Frontal cortex (tissue), 4 donors: ENCODE results near the gene TMEM179. TPM values are rescaled to one million over a fixed set of nuclear protein-coding genes. Genes with fewer than 3 reads are reported as not detected.
"Not testable (repeated sequence)": the region's sequence is repeated elsewhere in the genome, so short reads cannot be mapped to it uniquely, and the experiment has no call there.

ENCODE experiments used
- DNase-seq, 2 donors: peaks; one replicate each; pipeline ENCODE4 v3.0.0; 2012; ENCODE audit warnings: low spot score in 2 of 2
- FAIRE-seq: peaks from 2 replicates; lab custom pipeline; 2012; peaks lifted over from hg19 to GRCh38; lab: Jason Lieb, UNC
- total RNA-seq: library from RNA; depleted of rRNA; stranded (reverse); fragments of >200 nt; gene quantifications from one replicate; pipeline ENCODE4 v1.2.3, GENCODE V29; 2014
- donor health status: control.
- donor health status: control.
- donor health status: control.

TMEM179 gene
- total RNA-seq: 42.0 TPM

GRCh38 chr14:104604458-104605449 lies at the start of gene TMEM179:
TMEM179 (minus strand) TSS chr14:104604772; CDS start chr14:104604741, 31 bp downstream.
- FAIRE-seq: no peak
- peak; percentile 72 to 84 for DNase-seq

DNA sequence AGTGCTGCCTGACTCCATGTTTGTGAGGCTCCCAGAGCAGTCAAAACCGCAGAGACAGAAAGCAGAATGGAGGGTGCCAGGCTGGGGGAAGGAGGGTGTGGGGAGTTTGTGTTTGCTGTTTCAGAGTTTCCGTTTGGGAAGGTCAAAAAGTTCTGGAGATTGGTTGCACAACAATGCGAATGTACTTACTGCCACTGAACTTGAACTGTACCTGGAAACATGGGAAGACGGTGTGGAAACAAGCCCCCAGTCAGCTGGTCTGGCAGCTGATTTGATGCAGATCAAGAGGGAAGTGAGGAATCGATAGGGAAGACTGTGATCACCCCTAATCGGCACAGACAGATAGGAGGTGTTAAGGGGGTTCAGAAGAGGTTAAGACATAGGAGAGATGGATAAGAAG lies 49.5 kb upstream of the TMEM179 start:
- DNase-seq: no peak
- FAIRE-seq: no peak

DNA sequence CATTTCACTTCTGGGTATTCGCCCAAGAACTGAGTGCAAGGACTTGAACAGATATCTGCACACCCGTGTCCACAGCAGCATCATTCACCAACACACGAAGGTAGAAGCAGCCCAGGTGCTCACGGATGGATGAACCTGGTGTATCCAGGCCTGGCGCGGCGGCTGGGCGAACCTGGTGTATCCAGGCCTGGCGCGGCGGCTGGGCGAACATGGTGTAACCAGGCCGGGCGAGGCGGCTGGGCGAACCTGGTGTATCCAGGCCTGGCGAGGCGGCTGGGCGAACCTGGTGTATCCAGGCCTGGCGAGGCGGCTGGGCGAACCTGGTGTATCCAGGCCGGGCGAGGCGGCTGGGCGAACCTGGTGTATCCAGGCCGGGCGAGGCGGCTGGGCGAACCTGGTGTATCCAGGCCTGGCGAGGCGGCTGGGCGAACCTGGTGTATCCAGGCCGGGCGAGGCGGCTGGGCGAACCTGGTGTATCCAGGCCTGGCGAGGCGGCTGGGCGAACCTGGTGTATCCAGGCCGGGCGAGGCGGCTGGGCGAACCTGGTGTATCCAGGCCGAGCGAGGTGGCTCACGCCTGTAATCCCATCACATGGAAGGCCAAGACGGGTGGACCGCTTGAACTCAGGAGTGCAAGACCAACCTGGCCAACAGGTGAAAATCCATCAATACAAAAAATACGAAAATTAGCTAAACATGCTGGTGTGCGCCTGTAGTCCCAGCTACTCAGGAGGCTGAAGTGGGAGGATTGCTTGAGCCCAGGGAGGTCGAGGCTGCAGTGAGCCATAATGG lies 48.8 kb upstream of the TMEM179 start:
- not testable (repeated sequence) for DNase-seq, FAIRE-seq

GRCh38 chr14:104652386-104652785 lies 47.8 kb upstream of the TMEM179 start:
- FAIRE-seq (no peak), DNase-seq (no peak)

- no peak for DNase-seq
- no peak for FAIRE-seq
These were observed 47.3 kb upstream of the TMEM179 start for GRCh38 chr14:104651876-104652260.

DNA sequence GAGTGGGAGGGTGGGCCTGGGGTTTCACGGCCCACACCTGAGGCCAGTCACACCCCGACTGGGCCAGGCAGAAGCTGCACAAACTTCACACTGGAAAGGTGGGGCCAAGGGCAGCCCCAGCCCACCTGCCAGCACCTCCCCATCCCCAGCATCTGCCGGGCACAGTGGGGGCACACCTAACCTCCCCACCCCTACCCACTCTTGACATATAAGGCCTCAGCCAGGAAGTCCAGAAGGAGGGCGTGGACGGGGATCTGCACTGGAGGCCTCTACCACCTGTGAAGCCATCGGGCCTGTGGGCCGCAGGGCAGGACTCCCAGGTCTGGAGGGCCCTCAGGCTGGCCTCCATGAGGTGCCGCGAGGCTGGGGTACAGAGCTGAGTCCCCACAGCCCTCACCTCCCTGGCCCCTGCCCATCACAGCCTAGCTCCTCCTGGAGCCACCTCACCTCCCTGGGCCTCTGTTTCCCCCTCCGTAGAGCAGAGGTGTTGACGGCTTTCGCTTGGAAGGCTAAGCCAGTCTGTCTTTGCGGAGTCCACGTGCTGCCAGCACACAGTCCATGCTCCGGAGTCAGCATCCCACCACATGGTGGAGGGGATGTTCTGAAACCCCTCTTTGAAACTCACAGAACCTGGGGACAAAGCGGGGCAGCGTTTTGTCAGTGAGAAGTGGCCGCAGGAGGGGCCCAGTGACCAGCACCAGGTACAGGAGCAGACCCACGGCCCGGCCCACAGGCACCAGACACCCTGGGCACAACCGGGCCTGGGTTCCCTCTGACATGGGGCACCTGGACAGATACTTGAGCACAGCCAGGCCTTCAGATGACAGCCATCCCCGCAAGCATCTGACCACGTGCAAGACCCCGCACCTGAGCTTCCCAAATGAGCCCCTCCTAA lies 46.7 kb upstream of the TMEM179 start:
- FAIRE-seq: no peak
- no peak for DNase-seq

DNA sequence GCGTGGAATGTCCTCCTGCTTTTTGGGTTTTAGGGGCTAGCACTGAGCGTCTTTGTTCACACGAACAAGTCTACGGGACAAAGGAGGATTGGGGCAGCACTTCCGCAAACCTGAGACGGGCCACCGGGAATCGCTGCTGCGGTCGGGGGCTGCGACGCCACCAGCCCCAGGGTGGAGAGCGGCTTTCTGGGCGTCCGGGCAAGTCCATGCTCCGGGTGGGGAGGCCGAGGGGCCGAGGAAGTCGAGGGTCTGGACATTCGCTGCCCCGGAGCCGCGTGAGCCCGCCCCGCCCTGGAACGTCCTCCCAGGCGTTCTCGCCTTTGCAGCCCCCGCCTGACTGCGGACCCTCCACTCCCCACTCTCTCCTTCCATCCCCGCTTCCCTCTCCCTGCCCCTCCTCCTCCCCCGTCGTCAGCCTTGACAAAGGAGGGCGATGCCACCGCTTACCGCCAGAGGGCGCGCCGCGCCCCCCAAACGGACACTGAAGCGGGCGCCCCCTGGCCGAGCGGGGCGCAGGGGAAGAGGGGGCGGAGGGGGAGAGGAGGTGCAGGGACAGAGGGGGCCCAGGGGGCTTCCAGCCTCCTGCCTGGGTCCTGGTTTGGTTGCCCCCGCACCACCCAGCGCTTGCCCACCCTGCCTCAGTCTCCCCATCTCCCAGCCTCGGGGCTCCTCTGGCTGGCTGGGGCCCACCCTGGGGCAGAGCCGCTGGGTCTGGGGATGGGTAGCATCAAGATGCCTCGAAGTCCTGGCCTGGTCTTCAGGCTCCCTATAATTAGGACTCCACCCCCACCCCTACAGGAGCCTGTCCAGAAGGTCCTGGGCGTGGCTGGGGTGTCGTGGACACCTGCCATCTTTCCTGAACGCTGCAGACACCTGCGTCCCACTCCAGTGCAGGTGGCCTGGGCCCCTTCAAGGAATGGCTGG lies 45.7 kb upstream of the TMEM179 start:
- FAIRE-seq (no peak), DNase-seq (peak; percentile 90)

GRCh38 chr14:104647467-104648043 lies 43.0 kb upstream of the TMEM179 start:
- no peak for FAIRE-seq

DNA sequence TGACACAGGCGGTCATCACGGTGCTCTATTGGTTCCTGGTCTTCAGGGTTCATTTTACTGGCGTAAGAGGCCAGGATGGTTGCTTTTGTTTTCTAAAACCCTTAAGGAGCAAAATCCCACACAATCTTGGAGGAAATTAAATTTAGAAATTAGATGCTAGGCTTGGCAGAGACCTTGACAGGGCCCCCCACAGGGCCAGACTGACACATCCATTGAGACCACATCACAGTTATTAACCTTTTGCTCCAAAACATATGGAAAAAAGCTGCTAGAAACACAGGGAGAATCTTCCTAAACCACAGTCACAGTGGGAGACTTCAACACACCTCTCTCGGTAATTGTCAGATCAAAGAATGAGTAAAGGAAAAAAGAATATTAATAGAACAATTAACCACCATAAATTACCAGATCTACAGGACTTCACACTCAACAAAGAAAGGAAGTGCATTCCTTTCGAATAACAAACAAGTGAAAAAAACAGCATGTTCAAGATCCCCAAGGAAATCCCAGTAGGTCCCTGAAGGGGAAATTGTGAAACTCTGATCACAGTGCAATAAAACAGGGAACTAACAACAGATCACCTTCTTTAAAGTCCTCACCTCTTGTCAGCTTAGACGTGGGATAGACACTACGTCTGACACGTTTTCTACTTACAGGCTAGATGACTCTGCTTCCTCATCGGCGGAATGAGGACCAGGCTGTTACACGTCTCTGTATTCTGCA lies 40.2 kb upstream of the TMEM179 start:
- DNase-seq: no peak
- FAIRE-seq: no peak

More at GRCh38 chr14:104647467-104648043, 43.0 kb upstream of the TMEM179 start:
- DNase-seq: no peak

- DNase-seq (no peak), FAIRE-seq (no peak)
These were observed 39.6 kb upstream of the TMEM179 start for GRCh38 chr14:104644091-104644635.

GRCh38 chr14:104643306-104643705 lies 38.7 kb upstream of the TMEM179 start:
- DNase-seq: no peak
- FAIRE-seq: no peak

DNA sequence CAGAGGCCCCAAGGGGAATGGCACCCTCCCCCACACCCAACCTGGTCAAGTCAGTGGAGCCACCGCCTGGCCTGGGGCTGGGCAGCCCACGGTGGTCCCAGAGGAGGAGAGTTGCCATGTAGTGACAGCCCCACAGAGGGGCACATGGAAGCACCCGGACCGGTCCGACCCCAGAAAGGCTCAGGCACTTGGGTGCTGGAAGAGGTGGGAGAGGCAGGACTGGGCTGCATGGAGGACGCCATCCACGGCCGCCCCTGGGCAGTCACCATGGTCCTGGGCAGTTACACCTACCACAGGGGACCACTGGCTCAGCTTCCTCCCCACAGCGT lies 37.9 kb upstream of the TMEM179 start:
- no peak for FAIRE-seq

DNA sequence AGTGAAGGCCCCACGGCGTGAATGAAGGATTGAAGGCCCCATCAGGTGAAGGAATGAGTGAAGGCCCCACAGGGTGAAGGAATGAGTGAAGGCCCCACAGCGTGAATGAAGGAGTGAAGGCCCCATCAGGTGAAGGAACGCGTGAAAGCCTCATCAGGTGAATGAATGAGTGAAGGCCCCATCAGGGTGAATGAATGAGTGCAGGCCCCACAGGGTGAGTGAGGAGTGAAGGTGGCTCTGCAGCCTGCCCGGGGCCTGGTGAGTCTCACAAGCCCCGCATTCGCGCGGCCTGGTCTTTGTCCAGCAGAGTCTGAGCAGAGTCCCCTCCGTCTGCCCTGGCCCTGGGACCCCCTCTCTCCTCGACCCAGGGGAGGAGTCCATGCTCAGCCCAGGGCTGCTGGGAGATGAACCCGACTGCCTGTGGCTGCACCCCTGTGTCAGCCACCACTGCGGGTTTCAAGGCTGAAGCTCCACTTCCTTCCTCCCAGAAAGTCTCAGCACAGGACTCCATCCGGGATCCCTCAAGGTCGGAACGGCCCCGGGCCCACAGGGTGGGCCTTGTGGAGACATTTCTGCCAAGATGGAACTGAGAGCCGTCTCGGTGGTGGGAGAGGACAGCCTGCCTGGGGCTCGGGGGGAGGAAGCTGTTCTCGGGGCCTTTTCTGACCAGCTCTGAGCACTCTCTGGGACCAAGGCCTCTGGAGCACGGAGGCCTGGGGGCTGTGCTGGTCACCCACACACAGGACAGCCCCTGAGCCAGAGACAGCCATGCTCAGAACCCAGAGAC lies 37.4 kb upstream of the TMEM179 start:
- FAIRE-seq (no peak), DNase-seq (no peak)

More for the DNA sequence above, 37.9 kb upstream of the TMEM179 start:
- DNase-seq: no peak

DNA sequence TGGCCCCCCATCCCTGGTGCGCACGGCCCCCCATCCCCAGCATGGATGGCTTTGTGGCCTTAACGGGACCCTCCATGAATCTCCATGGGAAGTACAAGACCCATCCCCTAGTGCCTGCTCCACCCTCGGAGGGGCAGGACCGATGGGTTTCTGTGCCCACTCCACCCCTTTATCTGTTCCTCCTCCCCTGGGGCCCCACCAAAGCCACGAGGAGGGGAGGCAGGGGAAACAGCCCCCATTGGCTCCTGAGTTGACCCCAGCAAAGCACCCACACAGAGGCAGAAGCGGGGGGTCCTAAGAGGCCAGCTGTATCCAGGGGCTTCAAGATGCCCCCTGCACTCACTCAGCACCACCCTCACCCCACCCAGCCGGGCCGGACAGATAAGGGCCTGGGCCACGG lies 36.1 kb upstream of the TMEM179 start:
- DNase-seq (no peak), FAIRE-seq (no peak)

- peak; percentile 68 to 85 for DNase-seq
- FAIRE-seq: no peak
These were observed 35.4 kb upstream of the TMEM179 start for GRCh38 chr14:104639885-104640548.

DNA sequence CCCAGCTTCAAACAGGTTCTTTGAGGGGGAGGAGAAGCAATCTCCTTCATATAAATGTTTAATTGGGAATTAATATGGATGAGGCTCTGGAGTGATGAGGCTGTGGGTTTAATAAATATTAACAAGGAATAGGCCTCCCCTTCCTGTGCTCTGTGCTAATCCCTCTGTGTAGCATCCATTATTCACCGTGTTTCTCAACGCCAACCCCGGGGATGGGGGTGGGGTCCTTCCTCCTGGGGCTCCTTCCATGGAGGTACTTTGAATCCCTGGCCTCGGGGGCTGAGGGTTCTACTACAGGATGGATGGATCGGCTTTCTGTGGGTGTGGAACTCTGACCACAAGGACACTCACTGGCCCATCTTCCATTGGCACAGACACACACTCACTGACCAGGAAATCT lies 34.9 kb upstream of the TMEM179 start:
- no peak for FAIRE-seq
- DNase-seq: no peak
